GM19043 (cell line): ENCODE measurements around the gene ZNF205.
"Not testable (repeated sequence)": the region's sequence is repeated elsewhere in the genome, so short reads cannot be mapped to it uniquely, and the experiment has no call there.

Experiments used
- ATAC-seq: cut with Tn5 transposase; IDR thresholded peaks from one replicate; pipeline ENCODE4 v1.9.1; 2021; ENCODE audit warnings: low read depth; ENCODE audit not compliant: unreplicated experiment

Gene ZNF205

DNA sequence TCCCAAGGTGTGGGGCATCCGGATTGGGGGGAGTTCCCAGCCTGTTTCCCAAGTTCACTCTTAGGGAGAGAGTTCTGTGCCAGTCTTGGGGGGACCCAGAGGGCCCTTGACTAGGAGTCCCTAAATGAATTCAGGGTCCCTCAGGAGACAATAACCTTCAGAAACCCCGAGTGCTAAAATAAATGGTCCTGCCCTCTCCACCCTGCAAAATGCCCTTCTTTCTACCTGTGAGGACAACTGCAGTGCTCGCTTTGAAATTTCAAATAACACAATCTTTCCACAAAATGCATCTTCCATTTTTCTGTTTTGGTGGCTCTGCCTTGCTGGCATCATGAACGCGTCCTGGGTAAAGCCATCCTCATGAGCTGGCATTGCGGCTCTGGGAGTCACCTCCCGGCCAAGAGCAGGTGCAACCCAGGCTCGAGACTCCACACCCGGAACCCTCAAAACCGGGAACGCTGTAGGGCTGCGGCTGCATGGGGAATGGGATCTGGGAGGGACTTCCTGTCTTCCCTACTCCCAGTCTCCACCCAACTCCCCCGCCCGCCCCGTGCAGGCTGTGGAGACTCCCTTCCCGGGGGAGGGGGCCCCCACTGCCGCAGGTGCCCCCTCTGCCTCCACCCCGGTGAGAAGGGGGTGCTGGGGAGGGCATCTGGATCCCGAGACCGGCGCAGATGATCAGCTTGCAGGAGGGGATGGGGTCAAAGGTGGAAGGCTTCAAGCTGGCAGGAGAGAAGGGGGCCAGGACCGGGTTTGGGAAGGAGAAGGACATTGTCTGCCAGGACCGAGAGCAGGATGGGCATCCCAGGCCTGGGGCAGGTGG lies at the start of gene ZNF205:
ZNF205 (plus strand) TSS at position 529 of the 823 bp plus-strand sequence. CDS start 845 bp downstream, outside the sequence.
- no peak for ATAC-seq

DNA sequence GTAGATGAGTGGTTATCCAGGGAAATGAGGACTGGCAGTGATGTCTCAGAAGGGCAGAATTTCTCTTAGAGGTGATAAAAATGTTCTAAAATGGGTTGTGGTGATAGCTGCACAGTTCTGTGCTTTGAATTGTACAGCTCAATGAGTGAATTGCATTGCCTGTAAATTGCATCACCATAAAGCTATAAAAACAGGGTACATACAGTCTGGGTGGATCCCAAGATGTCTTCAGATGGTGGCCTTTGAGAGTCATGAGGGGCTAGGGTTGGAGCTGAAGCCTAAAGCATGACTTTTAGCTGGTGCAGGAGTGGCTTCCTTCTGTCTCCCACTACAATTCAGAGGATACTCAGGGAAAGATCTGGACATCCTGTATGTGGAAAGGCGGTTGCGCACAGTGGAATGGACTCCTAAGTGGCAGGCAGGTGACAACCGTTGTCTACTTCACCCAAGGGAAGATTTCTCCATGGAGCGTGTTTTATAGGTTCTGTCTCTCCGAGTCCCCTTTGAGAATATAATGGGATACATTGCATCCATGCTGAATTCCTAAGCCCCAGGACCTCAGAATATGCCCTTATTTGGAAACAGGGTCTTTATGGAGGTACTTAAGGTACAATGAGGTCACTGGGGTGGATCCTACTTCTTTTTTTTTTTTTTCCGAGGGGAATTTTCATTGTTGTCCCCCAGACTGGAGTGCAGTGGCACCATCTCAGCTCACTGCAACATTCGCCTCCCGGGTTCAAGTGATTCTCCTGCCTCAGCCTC lies 48.6 kb upstream of the ZNF205 start:
- ATAC-seq: no peak

DNA sequence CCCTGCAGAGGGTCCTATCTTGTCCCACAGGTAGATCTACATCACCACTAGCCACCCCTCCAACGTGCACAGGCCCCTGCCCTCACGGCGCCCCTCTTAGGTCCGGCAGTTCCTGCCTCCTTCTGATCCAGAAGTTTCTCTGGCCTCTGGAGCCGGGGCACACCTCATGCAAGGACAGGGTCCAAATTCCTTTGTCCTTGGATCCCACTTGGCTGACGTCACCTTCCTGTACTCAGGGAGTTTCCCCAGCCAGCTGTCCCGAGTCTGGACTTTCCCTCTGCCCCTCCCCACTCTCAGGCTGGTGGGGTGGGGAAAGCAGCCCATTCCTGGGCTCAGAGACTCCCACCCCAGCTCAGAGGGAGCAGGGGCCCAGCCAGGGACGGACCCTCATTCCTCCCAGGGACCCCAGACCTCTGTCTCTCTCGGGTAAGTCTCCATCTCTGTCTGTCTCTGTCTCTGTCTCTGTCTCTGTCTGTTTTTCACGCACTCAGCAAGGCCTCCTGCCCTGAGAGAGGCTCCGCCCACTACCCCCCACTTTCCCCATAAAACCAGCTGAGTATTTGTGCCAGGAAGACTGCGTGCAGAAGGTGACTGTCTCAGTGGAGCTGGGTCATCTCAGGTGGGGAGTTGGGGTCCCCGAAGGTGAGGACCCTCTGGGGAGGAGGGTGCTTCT lies 47.2 kb upstream of the ZNF205 start, which contains the start of gene IL32:
IL32 (plus strand) TSS at position 572 of the 673 bp plus-strand sequence. CDS start 172 bp downstream, outside the sequence.
- ATAC-seq: no peak

- ATAC-seq: no peak
These were observed 46.5 kb upstream of the ZNF205 start for GRCh38 chr16:3065742-3066439.

GRCh38 chr16:3066440-3066748 lies 46.0 kb upstream of the ZNF205 start:
- no peak for ATAC-seq

GRCh38 chr16:3068487-3068886 lies 43.9 kb upstream of the ZNF205 start:
- ATAC-seq: no peak

- not testable (repeated sequence) for ATAC-seq
These were observed 43.2 kb upstream of the ZNF205 start for GRCh38 chr16:3069146-3069545.

GRCh38 chr16:3070608-3071111 lies 41.7 kb upstream of the ZNF205 start:
- no peak for ATAC-seq

GRCh38 chr16:3071655-3072054 lies 40.7 kb upstream of the ZNF205 start:
- no peak for ATAC-seq

DNA sequence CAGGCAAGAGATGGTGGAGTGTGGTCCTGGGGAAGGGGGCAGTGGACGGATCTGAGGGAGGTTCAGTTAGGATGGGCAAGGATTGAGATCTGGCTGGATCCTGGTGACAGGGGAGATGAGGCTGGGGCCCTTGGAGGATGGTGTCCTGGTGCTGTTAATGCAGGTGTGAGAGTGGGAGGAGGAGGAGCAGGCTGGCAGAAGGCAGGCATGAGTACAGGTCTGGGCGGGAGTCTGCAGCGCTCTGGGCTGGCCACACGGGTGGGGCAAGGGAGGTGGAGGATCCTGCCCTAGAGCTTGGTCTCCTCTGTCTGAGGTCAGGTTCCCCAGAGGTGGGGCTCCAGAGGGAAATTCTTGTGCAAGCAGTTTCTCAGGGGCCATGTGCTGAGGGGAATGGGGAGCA lies 40.2 kb upstream of the ZNF205 start:
- not testable (repeated sequence) for ATAC-seq

DNA sequence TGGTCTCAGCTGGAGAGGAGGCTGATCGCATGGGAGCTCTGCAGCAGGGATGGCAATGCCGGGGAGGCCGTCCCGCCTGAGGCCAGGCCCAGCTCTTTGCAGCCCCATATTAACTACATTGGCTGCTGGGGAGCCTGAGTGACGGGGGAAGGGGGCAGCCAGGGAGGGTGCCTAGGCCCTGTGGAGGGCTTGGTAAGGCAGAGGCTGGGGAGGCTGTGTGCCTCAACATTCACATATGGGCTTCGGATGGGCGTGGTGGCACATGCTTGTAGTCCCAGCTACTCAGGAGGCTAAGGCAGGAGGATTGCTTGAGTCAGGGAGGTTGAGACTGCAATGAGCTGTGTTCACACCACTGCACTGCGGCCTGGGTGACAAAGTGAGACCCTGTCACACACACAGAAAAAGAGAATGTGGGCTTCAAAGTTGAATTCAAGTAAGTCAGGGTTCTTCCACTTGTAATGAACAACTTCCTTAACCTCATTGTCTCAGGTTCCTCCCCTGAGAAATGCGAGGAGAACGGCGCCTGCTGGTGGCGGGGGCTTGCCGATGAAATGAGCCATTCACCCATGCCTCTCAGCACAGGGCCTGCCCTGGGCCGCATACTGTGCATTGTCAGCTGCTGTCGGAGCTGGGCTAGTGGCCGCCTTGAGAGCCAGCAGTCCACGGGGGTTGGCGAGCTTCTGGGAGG lies 39.7 kb upstream of the ZNF205 start:
- ATAC-seq: not testable (repeated sequence)

DNA sequence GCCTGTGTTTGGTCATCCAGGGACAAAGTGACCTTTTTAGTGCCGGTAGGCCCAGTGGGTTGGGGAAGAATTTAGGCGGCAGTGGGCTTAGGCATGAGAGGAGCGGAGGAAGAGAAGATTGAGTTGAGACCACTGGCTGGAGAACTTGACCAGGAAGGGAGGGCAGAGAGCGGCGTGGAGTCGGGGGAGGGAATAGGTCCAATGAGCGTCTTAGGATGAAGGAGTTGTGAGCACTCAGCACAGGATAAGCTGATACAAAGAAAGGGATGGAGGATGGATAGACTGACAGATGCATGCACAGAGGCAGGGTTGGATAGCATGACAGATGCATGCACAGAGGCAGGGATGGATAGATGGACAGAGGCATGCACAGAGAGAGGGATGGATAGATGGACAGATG lies 38.9 kb upstream of the ZNF205 start:
- no peak for ATAC-seq

DNA sequence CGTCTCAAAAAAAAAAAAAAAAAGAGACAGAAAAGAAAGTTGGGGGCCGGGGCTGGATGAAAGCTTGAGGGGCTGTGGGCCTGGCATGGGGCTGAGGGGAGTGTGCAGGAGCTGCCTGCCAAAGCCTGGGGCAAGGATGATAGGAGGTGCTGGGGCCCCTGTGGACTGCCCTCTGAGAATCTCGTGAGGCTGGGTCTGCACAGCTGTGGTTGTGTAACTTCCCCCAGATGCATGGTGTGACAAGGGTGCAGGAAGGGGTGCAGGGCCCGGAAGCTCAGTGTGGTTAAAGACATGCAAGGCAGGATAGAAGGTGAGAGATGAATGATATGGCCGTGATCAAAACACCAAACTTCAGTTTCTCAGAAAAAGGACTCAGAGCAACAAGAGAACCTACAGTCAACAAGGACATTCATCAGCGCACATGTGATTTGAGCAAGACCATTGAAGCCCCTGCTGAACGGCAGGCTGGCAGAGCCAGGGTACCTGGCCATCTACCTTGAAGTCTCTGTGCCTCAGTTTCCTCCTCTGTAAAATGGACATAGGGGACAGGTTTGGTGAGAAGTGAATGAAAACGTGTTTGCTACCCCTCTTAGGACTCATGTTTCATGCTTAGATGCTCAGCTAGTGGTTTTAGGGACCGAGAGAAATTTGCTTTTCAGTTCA lies 37.4 kb upstream of the ZNF205 start:
- ATAC-seq: peak; percentile 84

- ATAC-seq: no peak
These were observed 36.9 kb upstream of the ZNF205 start for GRCh38 chr16:3075523-3075915.

- ATAC-seq: not testable (repeated sequence)
These were observed 36.4 kb upstream of the ZNF205 start for GRCh38 chr16:3075946-3076345.

- no peak for ATAC-seq
These were observed 35.8 kb upstream of the ZNF205 start for GRCh38 chr16:3076577-3076976.

DNA sequence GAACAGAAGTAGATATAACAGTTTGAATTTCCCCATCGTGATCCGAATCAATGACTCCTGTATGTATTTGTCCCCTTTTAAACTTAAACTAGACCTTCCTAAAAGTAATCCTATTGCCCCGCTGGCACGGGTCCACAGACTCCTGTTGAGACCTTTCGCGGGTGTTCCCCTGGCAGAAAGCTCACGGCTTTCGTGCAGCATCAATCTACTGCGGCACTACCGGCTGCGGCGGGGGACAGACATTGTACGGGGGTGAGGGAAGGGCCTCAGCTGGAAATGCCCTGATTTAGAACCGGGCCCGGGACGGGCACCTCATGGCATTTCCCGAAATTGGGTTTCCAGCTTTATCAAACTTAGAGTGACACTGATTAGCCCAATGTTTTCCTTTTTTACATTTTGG lies 32.4 kb upstream of the ZNF205 start:
- ATAC-seq: no peak

DNA sequence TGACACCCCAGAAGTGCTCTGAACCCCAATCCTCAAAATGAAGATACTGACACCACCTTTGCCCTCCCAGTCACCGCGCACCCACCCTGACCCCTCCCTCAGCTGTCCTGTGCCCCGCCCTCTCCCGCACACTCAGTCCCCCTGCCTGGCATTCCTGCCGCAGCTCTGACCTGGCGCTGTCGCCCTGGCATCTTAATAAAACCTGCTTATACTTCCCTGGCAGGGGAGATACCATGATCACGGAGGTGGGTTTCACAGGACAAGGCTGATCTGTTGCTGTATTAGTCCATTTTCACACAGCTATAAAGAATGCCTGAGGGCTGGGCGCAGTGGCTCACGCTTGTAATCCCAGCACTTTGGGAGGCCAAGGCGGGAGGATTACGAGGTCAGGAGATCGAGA lies 30.4 kb upstream of the ZNF205 start:
- not testable (repeated sequence) for ATAC-seq

DNA sequence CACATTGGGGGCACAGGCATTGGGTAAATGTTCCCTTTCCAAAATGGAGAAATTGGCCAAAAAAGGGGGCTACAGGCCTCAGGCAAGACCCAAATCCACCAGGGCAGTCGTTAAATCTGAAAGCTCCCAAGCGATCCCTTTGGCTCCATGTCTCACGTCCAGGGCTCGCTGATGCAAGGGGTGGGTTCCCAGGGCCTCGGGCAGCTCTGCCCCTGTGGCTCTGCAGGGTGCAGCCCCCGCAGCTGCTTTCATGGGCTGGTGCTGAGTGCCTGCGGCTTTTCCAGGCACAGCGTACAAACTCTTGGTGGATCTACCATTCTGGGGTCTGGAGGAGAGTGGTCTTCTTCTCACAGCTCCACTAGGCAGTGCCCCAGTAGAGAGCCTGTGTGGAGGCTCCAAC lies 29.0 kb upstream of the ZNF205 start:
- ATAC-seq: not testable (repeated sequence)
